SK-N-SH treated with all-trans-retinoic acid at 6 μM for 48 hours (cell line): ENCODE measurements around the gene IGDCC3.
"Not testable (repeated sequence)": the region's sequence is repeated elsewhere in the genome, so short reads cannot be mapped to it uniquely, and the experiment has no call there.

Experiments used
- ATAC-seq: fragments of 200-7000 bp; cut with Tn5 transposase; 3 replicates; pipeline ENCODE4 v1.9.1; 2020; ENCODE audit warnings: mild to moderate bottlenecking, moderate library complexity
- ARNTL ChIP-seq: fragments of 450-650 bp; formaldehyde crosslinking; IDR thresholded peaks from 2 replicates; pipeline ENCODE4 v1.5.0; 2020; ENCODE audit warnings: low read depth, mild to moderate bottlenecking, moderate library complexity, borderline replicate concordance
- BACH2 ChIP-seq: fragments of 250-450 bp; sonication (Bioruptor Pico); IDR thresholded peaks from 2 replicates; pipeline ENCODE4 v1.9.0; 2021; ENCODE audit warnings: mild to moderate bottlenecking, borderline replicate concordance
- CSDC2 ChIP-seq: fragments of 250-450 bp; sonication (Bioruptor Pico); IDR thresholded peaks from 2 replicates; pipeline ENCODE4 v1.5.0; 2020; ENCODE audit warnings: mild to moderate bottlenecking, moderate library complexity
- ESRRG ChIP-seq: fragments of 250-450 bp; sonication (Bioruptor Pico); IDR thresholded peaks from 2 replicates; pipeline ENCODE4 v1.6.1; 2021; ENCODE audit warnings: mild to moderate bottlenecking
- GLIS3 ChIP-seq: fragments of 250-450 bp; sonication (Bioruptor Pico); IDR thresholded peaks from 2 replicates; pipeline ENCODE4 v1.5.0; 2020; ENCODE audit warnings: mild to moderate bottlenecking, moderate library complexity
- OSR1 ChIP-seq: fragments of 250-450 bp; sonication (Bioruptor Pico); IDR thresholded peaks from 2 replicates; pipeline ENCODE4 v1.8.0; 2022; ENCODE audit warnings: moderate library complexity, mild to moderate bottlenecking, inconsistent platforms
- PPARA ChIP-seq: fragments of 250-450 bp; sonication (Bioruptor Pico); IDR thresholded peaks from 2 replicates; pipeline ENCODE4 v1.5.0; 2020; ENCODE audit warnings: mild to moderate bottlenecking, borderline replicate concordance
- RARB ChIP-seq: fragments of 250-450 bp; sonication (Bioruptor Pico); IDR thresholded peaks from 2 replicates; pipeline ENCODE4 v1.8.0; 2021; ENCODE audit warnings: mild to moderate bottlenecking, moderate library complexity
- SNAI2 ChIP-seq: fragments of 250-450 bp; sonication (Bioruptor Pico); IDR thresholded peaks from 2 replicates; pipeline ENCODE4 v1.5.0; 2020; ENCODE audit warnings: mild to moderate bottlenecking, moderate library complexity
- TCF4 ChIP-seq: fragments of 250-450 bp; sonication (Bioruptor Pico); IDR thresholded peaks from 2 replicates; pipeline ENCODE4 v1.8.0; 2021; ENCODE audit warnings: mild to moderate bottlenecking, moderate library complexity, borderline replicate concordance
- TOX ChIP-seq: fragments of 250-450 bp; sonication (Bioruptor Pico); IDR thresholded peaks from 2 replicates; pipeline ENCODE4 v1.8.0; 2021; ENCODE audit warnings: mild to moderate bottlenecking, moderate library complexity, borderline replicate concordance
- ZFP3 ChIP-seq: fragments of 250-450 bp; sonication (Bioruptor Pico); IDR thresholded peaks from 2 replicates; pipeline ENCODE4 v1.5.0; 2020; ENCODE audit warnings: mild to moderate bottlenecking, moderate library complexity
- ZFP30 ChIP-seq: fragments of 450-650 bp; formaldehyde crosslinking; IDR thresholded peaks from 2 replicates; pipeline ENCODE4 v1.5.0; 2022; ENCODE audit warnings: mild to moderate bottlenecking, moderate library complexity
- ZNF565 ChIP-seq: fragments of 450-650 bp; formaldehyde crosslinking; conservative IDR thresholded peaks from 2 replicates; pipeline ENCODE4 v1.5.0; 2020; ENCODE audit warnings: low read depth, mild to moderate bottlenecking, moderate library complexity
- ZNF70 ChIP-seq: fragments of 450-650 bp; formaldehyde crosslinking; IDR thresholded peaks from 2 replicates; pipeline ENCODE4 v1.5.0; 2020; ENCODE audit warnings: mild to moderate bottlenecking, moderate library complexity
- ZNF8 ChIP-seq: fragments of 450-650 bp; formaldehyde crosslinking; IDR thresholded peaks from 2 replicates; pipeline ENCODE4 v1.5.0; 2020; ENCODE audit warnings: mild to moderate bottlenecking, moderate library complexity
- TF ChIP-seq, protein P1 (sequence below): fragments of 250-450 bp; sonication (Bioruptor Pico); IDR thresholded peaks from 2 replicates; pipeline ENCODE4 v1.5.0; 2020; ENCODE audit warnings: mild to moderate bottlenecking, moderate library complexity
- TF ChIP-seq, protein P2 (sequence below): fragments of 250-450 bp; sonication (Bioruptor Pico); IDR thresholded peaks from 2 replicates; pipeline ENCODE4 v1.5.1; 2021; ENCODE audit warnings: mild to moderate bottlenecking, moderate library complexity
- TF ChIP-seq, protein P3 (sequence below): fragments of 250-450 bp; sonication (Bioruptor Pico); IDR thresholded peaks from 2 replicates; pipeline ENCODE4 v1.8.0; 2021; ENCODE audit warnings: low read depth, mild to moderate bottlenecking, moderate library complexity, borderline replicate concordance
- TF ChIP-seq, protein P4 (sequence below): fragments of 250-450 bp; sonication (Bioruptor Pico); IDR thresholded peaks from 2 replicates; pipeline ENCODE4 v1.5.1; 2020; ENCODE audit warnings: low read depth, mild to moderate bottlenecking, moderate library complexity

IGDCC3 gene

DNA sequence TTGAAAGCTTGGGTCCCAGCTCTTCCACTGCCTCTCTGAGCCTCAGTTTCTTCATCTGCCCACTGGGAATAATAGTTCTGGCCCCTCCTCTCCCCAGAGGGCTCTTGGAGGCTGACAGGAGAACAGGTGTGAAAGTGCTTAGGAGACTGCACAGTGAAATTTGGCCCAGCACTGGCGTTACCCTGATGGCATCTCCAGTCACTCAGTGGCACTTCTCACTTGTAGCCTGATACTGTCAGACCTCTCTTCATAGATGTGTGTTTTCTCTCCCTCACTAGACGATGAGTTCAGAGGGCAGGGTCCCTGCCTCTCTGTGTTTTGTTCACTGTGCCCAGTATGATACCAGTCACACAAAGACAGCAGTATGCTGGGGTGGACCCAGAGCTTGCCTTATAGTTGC, 22.2 kb upstream of the IGDCC3 start:
- ATAC-seq, result no peak
- TF ChIP-seq PPARA (CRISPR knock-in tag), result no peak
- TF ChIP-seq, protein P1, sequence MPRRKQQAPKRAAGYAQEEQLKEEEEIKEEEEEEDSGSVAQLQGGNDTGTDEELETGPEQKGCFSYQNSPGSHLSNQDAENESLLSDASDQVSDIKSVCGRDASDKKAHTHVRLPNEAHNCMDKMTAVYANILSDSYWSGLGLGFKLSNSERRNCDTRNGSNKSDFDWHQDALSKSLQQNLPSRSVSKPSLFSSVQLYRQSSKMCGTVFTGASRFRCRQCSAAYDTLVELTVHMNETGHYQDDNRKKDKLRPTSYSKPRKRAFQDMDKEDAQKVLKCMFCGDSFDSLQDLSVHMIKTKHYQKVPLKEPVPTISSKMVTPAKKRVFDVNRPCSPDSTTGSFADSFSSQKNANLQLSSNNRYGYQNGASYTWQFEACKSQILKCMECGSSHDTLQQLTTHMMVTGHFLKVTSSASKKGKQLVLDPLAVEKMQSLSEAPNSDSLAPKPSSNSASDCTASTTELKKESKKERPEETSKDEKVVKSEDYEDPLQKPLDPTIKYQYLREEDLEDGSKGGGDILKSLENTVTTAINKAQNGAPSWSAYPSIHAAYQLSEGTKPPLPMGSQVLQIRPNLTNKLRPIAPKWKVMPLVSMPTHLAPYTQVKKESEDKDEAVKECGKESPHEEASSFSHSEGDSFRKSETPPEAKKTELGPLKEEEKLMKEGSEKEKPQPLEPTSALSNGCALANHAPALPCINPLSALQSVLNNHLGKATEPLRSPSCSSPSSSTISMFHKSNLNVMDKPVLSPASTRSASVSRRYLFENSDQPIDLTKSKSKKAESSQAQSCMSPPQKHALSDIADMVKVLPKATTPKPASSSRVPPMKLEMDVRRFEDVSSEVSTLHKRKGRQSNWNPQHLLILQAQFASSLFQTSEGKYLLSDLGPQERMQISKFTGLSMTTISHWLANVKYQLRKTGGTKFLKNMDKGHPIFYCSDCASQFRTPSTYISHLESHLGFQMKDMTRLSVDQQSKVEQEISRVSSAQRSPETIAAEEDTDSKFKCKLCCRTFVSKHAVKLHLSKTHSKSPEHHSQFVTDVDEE, result no peak
- no peak for TF ChIP-seq TOX (CRISPR knock-in tag)
- TF ChIP-seq ESRRG (CRISPR knock-in tag), result no peak
- no peak for TF ChIP-seq RARB
- TF ChIP-seq OSR1 (CRISPR knock-in tag), result no peak
- TF ChIP-seq, protein P2, sequence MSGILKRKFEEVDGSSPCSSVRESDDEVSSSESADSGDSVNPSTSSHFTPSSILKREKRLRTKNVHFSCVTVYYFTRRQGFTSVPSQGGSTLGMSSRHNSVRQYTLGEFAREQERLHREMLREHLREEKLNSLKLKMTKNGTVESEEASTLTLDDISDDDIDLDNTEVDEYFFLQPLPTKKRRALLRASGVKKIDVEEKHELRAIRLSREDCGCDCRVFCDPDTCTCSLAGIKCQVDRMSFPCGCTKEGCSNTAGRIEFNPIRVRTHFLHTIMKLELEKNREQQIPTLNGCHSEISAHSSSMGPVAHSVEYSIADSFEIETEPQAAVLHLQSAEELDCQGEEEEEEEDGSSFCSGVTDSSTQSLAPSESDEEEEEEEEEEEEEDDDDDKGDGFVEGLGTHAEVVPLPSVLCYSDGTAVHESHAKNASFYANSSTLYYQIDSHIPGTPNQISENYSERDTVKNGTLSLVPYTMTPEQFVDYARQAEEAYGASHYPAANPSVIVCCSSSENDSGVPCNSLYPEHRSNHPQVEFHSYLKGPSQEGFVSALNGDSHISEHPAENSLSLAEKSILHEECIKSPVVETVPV (CRISPR knock-in tag), result no peak
- TF ChIP-seq ZFP3 (CRISPR knock-in tag), result no peak
- no peak for TF ChIP-seq TCF4
- TF ChIP-seq BACH2 (CRISPR knock-in tag), result no peak
- TF ChIP-seq ZNF565, result no peak
- TF ChIP-seq, all 23 proteins: peak for 0

DNA sequence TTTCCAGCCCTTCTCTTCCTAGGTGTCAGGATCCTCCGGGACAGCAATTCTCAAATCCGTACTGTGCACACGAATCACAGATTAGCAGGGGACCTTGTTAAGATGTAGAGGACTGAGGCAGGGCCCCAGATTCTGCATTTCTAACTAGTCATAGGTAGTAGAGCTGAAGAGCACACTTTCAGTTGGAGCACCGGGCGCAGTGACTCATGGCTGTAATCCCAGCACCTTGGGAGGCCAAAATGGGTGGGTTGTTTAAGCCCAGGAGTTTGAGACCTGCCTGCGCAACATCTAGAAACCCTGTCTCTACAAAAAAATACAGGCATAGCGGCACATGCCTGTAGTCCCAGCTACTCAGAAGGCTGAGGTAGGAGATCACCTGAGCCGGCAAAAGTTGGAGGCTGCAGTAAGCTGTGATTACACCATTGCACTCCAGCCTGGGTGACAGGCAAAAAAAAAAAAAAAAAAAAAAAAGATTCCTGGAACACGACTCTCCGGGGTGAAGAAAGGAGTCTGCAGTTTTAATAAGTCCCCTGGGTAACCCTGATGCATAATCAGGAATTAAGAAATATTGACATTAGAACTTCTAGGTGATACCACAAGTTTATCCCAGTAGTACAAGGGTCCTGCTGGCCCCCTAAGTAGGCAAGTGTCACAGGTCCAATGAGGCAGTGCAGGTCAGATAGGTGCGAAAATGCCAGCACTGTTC, 21.4 kb upstream of the IGDCC3 start:
- ATAC-seq, result no peak
- TF ChIP-seq ZNF70, result no peak
- no peak for TF ChIP-seq ARNTL (CRISPR knock-in tag)
- TF ChIP-seq, protein P1, result no peak

DNA sequence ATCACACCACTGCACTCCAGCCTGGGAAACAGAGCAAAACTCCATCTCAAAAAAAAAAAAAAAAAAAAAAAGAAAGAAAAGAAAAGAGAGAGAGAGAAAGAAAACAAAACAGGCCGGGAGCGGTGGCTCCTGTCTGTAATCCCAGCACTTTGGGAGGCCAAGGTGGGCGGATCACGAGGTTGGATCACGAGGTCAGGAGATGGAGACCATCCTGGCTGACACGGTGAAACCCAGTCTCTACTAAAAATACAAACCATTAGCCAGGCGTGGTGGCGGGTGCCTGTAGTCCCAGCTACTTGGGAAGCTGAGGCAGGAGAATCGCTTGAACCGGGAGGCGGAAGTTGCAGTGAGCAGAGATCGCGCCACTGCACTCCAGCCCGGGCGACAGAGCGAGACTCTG, 20.7 kb upstream of the IGDCC3 start:
- ATAC-seq, result not testable (repeated sequence)

DNA sequence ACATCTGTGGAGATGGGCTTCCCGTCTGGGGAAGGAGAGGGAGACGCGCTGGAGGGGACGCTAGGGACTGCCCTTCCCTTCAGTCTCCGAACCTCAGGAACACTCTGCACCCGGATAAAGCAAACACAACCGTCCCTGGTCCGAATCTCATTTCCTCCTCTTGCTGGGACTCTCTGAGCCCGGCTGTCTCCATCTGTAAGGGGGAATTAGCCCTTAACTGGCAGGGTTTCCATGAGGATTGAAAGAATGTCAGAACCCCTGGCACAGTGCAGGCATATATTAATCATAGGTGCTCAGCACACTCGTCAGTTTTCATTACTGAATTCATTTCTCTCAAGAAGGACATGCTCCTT, 19.1 kb upstream of the IGDCC3 start:
- ATAC-seq, result no peak
- no peak for TF ChIP-seq ESRRG (CRISPR knock-in tag)

DNA sequence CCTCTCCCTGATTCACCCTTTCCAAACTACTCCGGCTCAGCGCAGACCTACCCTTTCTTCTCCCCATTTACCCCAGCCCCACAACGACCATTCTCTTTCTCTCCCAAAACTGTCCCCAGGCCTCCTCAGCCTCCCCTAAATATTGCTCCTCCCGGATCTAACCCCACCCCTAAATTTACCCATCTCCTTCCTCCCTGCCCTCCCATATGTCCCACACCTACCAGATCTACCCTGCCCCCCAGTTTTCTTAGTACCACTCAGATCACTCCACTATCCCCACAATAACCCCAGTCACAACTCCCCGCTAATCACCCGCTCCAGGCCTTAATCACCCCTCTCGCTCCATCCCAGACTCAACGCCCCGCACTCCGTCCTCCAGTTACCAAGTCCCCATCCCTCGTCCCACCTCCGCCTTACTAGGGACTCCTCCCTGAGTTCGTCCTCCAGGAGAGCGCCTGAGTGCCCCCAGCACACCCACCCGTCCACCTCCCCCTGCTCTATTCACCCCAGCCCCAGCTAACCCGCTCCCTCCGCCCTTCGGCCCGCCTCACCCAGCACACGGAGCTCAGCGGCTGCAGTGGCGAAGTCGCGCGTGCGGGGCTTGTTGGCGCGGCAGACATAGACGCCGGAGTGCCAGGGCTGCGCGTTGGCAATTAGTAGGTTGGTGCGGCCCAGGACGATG, 18.6 kb upstream of the IGDCC3 start:
- no peak for ATAC-seq
- no peak for TF ChIP-seq CSDC2
- no peak for TF ChIP-seq ARNTL (CRISPR knock-in tag)
- TF ChIP-seq, protein P1, result no peak
- TF ChIP-seq GLIS3 (CRISPR knock-in tag), result no peak
- no peak for TF ChIP-seq ZFP30 (CRISPR knock-in tag)
- TF ChIP-seq ZNF8 (CRISPR knock-in tag), result no peak
- TF ChIP-seq SNAI2, result no peak
- TF ChIP-seq, protein P3, sequence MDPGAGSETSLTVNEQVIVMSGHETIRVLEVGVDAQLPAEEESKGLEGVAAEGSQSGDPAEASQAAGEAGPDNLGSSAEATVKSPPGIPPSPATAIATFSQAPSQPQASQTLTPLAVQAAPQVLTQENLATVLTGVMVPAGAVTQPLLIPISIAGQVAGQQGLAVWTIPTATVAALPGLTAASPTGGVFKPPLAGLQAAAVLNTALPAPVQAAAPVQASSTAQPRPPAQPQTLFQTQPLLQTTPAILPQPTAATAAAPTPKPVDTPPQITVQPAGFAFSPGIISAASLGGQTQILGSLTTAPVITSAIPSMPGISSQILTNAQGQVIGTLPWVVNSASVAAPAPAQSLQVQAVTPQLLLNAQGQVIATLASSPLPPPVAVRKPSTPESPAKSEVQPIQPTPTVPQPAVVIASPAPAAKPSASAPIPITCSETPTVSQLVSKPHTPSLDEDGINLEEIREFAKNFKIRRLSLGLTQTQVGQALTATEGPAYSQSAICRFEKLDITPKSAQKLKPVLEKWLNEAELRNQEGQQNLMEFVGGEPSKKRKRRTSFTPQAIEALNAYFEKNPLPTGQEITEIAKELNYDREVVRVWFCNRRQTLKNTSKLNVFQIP (CRISPR knock-in tag), result no peak
- TF ChIP-seq, protein P4, sequence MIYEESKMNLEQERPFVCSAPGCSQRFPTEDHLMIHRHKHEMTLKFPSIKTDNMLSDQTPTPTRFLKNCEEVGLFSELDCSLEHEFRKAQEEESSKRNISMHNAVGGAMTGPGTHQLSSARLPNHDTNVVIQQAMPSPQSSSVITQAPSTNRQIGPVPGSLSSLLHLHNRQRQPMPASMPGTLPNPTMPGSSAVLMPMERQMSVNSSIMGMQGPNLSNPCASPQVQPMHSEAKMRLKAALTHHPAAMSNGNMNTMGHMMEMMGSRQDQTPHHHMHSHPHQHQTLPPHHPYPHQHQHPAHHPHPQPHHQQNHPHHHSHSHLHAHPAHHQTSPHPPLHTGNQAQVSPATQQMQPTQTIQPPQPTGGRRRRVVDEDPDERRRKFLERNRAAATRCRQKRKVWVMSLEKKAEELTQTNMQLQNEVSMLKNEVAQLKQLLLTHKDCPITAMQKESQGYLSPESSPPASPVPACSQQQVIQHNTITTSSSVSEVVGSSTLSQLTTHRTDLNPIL (CRISPR knock-in tag), result no peak
